Measurements from ENCODE around the gene CHRM2.

The CHRM2 gene

DNA sequence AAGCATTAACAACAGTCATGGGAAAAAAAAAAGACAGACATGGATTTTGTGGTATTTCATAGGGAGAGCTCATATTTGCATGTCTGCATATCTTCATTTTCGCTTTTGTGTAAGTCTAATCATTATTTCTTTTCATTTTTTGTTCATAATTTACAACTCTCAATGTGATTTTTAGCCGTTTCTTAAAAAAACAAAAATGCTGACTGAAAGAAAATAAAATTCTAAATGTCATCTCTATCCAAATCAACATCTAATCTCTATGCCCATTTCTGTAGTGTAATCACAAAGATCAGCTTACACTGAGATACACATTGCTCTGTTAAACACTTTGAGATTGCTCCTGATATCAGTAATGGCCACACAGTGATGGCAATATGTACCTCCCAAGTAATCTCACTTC is 29.2 kb downstream of the CHRM2 start:
- no peak for DNase-seq

DNA sequence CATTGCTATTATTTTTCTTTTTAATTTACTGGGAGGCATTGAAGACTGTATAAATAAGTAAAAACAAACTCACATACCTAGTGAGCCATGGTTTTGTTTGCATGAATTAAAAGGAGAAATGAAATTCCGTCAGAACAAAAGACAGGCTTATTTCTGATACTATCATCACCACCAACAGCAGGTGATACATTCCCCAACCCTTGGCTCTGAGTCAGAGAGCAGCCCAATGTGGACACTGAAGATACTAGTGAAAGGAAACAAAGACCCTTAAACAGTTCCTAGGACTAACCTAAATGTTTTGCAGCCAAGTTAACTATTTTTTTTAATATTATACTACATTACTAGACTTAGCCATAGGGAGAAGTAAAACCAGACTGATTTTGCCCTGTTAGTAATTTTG is 31.6 kb downstream of the CHRM2 start:
- no peak for DNase-seq

DNA sequence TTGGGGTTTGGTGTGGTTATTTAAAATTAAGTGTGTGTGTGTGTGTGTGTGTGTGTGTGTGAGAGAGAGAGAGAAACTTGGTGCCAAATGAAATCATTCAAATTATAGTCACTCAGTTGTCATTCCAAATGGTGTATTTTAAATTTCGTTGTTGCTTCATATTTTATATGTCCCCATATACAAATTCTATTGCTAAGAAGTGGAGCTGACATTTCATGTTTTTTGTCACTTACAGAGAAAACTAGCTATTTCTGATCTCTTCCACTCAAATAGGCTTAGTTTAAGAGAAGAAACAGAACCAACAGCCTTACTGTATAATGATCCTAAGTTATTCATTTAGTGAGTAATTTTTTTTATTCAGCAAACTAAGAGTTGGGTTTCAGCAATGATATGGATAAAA is 42.3 kb downstream of the CHRM2 start:
- DNase-seq: no peak

DNA sequence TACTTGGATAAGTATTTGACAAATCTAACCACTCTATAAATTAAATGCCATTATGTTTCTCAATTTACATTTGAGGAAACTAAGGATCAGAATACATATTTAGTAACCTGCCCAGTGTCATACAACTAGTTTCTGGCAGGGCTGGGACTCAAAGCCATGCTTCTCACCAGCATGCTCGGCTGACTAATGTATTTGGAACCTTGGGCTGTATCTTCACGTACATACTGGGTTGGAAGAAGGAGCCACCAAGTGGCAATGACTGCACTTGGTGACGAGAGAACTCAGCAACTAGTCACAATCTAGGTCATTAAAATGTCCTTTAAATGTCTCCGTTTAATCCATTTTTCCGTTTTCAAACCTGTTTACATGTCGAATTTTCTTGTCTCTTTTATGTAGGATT is 42.9 kb downstream of the CHRM2 start:
- DNase-seq: no peak

DNA sequence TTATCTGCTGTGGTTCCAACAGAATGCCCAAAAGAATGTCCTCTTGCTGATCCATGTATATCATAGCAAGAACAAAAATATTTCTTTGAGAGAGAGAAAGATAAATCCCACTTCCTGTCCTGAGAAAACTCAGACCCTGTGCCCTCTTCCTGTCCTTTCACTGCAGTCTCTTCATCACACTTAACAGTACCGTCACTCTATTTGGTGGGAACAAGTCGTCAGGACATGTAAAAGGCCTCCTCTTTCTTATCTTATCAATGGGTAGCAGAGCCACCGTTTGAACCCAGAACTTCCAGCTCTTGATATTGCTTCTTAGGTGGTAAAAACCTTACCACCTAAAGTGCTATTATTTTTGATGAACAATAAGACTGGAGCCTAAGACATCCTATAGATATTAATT is 43.9 kb downstream of the CHRM2 start:
- no peak for DNase-seq

DNA sequence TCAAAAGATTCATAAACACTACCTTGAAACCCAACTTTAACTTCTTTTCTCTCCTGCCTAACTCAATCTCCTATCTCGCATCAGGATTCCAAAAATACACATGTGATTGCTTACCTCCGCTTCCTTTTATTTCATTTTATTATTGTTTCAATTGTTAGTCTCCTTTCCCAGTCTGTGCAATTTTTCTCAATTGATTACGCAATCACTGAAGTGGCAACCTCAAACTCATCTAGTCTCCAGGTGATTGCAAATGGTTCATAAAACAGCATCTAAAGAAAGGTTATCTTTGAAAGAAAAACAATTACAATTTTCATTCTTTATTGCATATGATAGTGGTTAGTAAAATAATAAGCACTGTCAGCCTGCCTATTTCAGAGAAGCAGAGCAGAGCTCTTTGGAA is 45.6 kb downstream of the CHRM2 start:
- DNase-seq: no peak

DNA sequence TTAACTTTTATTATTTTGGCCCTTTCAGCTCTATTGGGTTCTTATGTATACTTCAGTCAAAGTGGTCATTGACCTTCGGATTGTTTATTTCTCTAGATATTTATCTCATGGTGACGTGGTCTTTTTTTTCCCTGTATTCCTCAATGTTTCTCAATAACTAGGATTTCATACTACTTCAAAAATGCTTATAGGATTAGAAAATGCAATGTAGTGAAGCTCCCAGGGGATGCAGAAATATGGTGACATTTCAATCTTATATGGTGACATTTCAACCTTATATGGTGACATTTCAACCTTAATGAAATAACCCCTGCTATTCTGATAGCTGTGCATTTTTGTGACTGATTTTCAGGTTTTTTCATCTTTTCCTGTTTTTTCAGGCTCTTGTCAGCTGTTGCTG is 51.4 kb downstream of the CHRM2 start:
- DNase-seq: no peak

DNA sequence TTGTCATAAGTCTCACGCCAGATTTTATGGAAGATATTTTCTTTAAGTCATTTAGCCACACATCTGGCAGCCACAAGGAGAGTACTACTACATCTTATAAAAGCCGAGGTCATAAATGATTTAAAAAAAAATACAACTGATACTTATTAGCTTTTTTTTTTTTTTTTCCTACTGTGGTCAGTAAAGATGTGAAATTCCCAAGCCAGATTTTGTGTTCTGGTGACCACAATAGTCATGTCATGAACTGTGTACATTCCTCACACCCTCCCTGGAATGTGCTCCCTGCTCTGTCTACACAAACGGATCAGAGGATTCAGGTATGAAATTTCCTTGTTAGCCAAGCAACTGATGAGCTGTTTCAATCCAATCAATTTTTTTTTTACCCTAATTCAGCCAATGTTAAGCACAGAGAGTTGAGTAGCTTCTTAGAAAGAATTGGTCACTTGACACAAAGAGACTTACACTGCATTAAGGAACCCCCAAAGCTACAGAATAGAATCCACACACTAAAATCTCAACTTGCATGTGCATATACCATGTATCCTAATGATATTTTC is 54.7 kb downstream of the CHRM2 start:
- DNase-seq: no peak

DNA sequence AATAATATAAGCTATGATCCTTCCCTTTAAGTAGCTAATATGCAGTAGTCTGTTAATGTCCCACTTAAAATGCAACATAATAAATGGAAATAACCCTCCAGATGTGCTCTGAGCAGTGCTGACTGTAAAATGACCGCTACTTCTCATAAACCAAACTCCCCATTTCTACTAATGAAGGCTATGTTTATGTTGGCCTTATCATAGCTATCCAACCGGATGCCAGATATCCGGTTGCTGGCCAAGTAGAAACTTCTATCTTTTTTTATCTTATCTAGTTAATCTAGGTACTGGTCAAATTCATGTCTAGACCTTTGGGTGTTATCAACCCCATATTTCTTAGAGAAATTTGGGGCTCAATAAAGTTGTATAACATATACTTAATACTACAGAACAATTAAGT is 56.6 kb downstream of the CHRM2 start:
- DNase-seq: no peak

DNA sequence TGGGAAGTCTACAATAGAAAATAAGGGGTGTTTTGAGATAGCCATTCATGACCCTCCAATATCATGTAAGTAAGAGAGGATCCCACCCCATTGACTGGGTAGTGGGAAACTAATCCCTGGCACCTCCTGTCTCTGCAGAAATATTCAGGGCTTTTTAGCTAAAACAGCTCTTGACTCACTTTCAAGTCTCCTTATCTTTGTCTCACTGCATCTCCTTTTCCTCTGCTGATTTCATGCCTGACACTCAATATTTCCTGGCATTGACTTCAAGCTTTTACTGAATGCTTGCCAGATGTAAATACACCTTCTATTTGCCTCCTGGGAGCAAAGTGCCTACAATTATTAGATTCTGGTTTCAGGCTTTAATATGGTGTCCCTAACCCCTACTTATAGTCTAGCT is 57.1 kb downstream of the CHRM2 start:
- no peak for DNase-seq

DNA sequence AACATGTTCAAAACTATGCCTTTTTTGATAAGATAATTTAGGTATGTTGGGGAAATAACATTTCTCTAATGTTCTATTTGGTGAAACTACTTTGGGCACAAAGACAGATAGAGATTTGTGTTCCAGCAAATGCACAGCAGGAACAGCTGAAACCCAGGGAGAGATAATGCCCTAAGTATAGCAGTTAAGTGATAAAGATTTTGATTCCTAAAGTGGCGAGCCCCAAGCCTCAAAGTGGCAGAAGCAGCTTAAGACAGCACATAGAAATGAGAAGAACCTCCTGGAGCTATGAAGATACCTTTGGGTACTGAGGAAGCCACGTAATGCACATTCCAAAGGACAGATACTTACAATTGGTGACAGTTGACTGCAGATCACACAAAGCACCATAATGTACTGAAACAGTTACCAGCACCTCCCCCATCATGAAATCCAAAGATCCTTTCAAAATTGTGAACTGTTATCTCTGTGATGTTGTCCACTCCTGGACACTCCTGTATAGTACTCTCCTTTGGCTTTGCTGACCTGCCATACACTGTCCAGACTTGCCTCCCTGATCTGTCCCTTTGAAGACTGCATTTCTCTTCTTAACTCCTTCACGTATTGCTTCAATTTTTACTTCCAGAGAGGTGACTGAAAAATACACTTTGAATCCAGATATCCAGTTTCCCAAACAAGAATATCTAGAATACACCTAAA is 62.9 kb downstream of the CHRM2 start:
- no peak for DNase-seq

DNA sequence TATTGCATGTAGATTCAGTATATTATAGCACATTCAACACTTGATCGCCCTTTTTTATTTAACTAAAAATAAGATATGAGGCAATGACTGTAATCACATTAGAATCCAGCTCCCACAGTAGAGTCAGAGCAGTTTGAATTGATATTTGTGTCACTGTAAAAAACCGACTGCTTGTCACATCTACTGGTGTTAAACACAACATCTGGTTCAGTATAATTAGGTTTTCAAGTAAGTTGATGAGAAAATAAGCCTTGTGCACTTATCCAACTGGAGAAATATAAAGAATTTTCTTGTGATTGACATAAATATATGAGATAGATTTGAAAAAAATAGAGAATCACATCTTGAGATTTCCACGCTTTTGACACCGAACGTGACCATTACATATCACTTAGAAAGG is 69.0 kb downstream of the CHRM2 start:
- DNase-seq: no peak

DNA sequence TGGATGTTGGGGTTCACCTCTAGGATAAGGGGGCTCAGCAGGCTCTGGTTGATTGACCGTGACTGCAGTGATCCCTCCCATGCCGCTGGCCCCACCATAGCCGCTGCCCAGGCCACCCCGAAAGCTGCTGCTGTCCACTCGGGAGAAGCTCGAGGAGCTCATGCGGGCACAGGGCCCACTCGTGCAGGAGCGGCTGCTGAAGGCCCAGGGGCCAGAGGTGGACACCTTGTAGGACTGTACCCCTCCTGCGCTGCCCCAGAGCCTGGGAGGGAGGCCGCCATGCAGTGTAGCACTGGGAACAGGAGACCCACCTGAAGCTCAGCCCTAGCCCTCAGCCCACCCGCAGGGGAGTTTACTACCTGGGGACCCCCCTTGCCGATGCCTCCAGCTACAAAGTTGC is 70.0 kb downstream of the CHRM2 start:
- no peak for DNase-seq

DNA sequence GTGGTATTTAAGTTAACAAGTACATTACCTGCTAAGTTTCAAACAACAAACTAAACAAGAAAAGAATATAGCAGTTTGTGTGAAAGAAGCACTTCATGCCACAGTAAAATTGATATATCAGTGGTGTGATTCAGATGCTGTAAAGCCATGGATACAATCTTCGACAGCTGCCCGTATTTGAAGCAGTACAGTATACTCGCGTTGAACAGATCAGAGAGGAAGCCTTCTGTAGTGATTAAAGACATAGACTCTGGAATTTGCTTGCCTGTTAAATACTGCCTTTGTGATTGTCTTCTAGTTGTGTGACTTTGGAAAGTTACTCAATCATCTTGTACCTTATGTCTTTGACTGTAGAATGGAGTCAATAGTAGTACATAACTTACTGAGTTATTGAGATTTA is 71.7 kb downstream of the CHRM2 start:
- DNase-seq: no peak

DNA sequence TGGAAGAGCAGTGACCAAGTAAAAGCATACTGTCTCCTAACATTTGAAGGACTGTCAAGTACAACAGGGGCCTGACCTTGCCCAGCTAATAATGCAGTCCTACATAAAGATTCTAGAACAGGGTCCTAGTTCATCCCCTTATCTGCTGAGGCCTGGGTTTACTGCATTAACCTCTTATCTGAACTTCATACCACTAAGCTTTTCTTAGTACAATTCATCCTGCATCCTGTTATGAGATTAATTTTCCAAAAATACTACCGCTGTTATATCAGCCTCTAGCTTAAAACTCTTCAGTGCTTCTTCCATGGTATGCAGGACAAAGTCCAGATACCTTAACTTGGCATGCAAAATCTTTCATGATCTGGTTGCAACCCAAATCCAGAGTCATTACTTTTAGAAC is 72.5 kb downstream of the CHRM2 start:
- DNase-seq: no peak

DNA sequence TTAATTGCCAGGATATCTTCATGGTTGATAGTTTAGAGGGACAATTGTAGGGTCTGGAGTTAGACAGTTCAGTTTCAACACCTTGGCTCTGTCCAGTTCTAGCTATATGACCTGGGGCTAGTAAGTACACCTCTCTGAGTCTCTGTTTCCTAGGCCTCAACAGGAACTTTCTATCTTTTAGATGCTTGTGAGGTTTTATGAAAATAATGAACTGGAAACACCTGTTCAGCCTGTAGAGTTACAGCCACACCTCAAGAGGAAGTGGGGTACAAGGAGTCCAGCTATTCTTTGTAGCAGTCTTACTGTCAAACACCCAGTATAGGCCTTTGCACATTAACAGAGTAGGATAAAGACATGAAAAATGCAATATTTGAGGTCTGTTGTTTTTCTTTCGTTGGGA is 73.4 kb downstream of the CHRM2 start:
- DNase-seq: no peak

DNA sequence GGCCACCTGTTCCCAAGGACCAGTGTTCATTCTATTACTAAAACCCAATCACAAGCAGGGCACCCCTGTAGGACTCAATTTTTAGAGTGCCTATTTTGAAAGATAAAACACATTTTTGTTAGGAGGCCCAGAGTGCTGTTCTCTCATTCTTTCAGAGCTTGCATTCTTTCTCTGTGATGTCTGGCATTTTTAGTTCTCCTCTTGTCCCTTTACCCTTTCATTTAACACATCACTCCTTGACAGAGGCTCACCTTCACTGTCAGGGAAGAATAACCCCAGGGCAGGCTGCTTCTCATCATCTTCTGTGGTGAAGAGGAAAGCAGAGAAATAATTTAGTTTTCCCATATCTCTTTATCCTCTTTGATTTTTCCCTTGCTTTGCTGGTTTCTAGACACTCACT is 73.9 kb downstream of the CHRM2 start:
- no peak for DNase-seq

DNA sequence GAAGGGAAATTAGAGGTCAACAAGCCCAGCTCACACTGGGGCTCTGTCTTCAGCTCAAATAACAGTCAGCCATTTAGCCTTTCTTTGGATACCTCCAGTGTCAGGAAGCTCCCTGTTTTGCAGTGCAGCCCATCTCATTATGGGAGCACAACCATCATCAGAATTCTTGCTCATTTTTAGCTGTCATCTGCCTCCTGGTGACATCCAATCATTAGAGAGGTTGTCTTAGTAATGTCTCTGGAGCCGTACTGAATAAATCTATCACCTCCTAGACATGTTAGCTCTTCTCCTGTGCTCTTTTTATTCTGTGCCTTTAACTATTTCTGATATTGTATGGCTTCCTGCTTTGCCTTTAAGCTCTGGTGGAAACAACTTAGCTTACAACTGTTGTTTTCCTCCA is 74.5 kb downstream of the CHRM2 start:
- no peak for DNase-seq

DNA sequence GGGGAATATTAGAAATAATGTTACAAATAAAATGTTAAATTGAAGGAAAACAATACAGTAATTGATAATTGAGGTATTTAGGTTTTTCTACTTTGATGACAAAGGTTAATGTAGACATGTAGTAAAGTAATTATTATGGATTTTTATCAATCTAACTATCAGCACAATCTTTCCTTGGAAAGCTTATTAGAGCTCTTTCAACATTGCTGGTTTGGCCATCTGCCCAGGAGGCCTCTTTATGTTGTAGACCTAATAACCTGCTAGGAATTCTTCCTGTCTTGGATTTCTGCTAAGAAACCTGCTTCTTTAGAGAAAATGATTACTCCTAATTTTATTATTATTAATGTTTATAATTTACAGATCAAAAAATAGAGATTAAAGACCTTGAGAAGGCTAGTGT is 78.9 kb downstream of the CHRM2 start:
- peak; percentile 22 for DNase-seq

DNA sequence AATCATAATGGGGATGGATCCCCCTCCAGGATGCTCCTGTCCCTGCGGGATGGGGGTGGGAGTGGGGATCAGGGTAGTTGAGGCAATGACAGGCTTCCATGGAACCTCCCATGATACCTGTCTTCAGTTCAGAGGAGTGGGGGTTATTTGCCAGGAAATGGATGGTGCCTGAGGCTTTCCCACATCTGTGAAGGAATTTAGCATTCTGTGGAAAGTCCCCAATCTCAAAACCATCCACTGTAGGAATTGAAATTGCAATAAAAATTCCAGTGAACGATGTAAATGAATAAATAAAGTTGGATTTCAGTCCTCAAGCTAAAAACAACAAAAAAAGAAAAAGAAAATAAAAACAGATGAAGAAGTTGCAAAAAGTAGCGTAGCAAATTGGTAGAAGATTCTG is 81.9 kb downstream of the CHRM2 start:
- no peak for DNase-seq

DNA sequence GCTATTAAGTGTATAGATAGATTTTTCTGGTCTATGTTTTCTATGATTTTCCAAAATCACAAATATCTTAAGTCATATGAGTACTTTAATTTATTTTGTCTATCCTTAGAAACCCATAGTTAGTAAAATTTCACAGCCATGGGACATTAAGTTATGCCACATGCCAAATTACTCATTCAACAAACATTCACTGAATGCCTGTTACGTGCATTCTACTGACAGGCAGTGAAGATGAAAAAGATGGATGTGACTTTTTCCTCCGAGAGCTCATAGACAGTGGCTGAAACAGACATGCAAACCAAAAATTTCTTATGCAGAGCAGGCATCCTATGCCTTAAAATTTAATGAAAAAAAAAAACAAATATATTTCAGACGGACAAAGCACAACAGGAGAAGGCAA is 84.9 kb downstream of the CHRM2 start:
- no peak for DNase-seq

DNA sequence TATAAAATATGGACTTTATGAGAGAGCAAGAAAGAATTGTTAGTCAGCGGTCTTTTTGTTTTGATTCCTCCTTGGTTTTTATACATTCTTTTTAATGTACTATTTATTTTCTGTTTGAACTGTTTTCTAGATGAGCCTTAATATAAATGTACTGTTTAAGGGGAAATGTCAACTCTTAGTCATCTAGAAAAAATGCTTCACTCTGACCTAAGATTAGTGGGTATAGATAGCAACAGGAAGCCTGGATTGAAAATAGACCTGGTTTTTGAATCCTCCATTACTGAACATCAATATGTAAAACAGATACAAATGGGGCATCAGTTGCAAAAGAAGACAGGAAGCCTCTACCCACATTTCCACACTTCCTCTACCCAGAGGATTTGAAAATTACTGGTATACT is 87.8 kb downstream of the CHRM2 start:
- DNase-seq: no peak

DNA sequence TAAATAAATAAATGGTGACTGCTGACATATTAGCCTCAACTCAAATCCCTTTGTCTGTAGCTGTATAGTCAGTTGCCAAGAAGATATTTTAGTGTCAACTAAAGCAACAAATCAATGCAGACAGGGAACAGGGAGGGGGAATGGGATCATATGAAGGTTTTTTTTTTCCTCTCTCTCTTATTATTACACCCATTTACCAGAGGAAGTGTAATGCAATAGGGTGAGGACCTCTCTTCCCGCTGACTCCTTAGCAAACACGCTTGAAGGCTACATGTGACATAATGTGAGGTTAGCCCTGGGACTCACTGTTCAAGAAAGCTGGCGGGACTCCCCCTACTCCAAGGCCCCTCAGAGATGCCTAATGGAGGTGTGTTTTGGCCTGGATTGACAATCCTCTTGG is 88.2 kb downstream of the CHRM2 start:
- DNase-seq: no peak

DNA sequence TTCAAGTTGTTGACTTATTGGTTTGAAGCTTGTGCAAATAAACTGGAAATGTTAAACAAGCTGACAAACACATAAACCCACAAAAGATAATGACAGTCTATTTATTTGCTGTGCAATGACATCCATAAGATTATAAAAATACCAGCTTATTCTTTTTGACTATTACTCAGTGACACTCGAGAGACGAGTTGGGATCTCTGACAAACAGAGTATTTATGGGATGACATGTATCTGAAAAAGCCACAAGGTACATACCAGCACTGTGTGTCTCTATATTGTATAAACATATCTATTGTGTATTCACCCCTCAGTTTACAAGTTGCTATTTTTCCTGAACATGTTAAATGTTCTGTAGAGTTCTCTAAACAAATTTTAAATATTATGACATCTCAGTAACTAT is 88.9 kb downstream of the CHRM2 start:
- DNase-seq: no peak

DNA sequence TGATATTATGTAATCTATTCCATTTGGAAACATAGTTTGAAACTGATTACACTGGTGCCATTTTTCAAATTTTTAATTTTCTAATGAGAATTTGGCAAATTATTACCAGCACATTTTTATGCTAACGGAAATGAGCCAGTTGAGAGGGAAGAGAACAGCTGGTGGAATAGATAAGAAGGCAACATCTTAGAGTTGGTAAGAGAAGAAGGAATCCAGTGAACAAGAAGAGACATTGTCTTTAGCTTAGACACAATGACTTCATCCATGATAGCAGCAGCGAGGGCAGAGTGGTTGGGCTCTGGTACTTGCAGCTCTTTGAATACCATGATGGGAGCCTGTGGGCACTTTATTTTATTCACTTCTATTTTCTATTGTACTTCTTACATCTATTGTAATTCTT is 89.6 kb downstream of the CHRM2 start:
- no peak for DNase-seq

DNA sequence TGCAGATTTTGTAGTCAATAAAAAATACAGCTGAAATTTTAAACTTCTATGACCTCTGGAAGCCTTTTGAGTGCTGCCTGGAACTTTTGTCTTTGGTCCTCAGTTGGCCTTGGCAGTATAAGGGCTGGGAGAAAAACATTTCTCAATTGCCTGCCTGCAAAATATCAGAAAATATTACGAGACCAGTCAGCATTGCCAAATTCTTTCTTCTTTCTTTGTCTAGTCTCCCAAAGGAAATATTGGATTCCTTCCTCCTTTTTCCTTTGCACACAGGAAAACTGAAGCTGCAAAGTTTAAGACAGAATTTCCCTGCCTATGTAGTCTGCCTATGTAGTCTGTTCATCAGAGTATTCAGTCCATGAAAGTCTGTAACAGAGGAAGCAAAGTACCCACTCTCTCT is 95.9 kb downstream of the CHRM2 start:
- DNase-seq: no peak

Data from NCI-H1105 (cell line).